Gastroesophageal sphincter (tissue), 3 donors: ENCODE data around the gene RAB3D.

Experiments
- POLR2AphosphoS5 ChIP-seq: sonication (generic); formaldehyde crosslinking; IDR thresholded peaks from one replicate; pipeline ENCODE4 v1.6.1; 2017; ENCODE audit warnings: antibody characterized with exemption
- TF ChIP-seq, protein P1 (sequence below), 4 experiments: fragments of 200-600 bp in 2 of 4; fragments of 450-650 bp in 2 of 4; sonication (generic) in 1 of 4; IDR thresholded peaks; one replicate each; pipeline ENCODE4 v1.5.1; 2017 to 2019; ENCODE audit warnings: antibody characterized with exemption in 4 of 4, mild to moderate bottlenecking in 2 of 4, moderate library complexity in 2 of 4

DNA sequence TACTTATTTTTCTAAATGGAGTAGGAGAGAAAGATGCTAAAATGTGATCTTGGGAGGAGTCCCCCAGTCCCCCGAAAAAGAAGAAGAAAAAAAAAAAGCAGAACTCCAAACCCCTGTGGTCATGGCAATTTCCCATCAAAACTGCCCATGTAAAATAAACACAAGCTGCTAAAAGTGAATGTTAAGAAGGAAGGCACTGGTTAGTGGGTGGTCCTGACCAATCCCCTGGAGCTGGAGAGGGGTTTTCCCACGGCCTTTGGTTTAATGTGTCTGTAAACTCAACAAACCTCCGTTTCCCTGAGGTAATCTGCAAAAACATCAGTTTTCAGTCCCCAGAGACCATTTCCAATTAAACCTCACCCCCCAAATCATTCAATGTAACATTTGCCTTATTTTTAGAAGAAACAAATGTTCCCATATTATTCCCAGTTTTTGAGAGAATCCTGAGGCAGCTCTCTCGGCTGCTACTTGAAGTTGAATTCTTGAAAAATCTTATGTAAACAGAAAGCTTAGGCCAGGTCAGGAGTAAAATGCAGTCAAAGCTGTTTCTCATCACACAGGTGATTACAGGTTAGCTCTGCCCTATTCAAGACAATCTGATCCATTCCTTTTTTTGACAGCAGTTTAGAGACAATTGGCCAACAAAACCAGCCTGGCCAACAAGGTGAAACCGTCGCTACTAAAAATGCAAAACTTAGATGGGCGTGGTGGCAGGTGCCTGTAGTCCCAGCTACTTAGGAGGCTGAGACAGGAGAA, 17.0 kb downstream of the RAB3D start:
- TF ChIP-seq, protein P1, sequence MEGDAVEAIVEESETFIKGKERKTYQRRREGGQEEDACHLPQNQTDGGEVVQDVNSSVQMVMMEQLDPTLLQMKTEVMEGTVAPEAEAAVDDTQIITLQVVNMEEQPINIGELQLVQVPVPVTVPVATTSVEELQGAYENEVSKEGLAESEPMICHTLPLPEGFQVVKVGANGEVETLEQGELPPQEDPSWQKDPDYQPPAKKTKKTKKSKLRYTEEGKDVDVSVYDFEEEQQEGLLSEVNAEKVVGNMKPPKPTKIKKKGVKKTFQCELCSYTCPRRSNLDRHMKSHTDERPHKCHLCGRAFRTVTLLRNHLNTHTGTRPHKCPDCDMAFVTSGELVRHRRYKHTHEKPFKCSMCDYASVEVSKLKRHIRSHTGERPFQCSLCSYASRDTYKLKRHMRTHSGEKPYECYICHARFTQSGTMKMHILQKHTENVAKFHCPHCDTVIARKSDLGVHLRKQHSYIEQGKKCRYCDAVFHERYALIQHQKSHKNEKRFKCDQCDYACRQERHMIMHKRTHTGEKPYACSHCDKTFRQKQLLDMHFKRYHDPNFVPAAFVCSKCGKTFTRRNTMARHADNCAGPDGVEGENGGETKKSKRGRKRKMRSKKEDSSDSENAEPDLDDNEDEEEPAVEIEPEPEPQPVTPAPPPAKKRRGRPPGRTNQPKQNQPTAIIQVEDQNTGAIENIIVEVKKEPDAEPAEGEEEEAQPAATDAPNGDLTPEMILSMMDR (IDR thresholded peaks at IDR 0.05), result no peak
- TF ChIP-seq POLR2AphosphoS5, result no peak
